Measurements from ENCODE around the gene SMKR1. TPM values are rescaled to one million over a fixed set of nuclear protein-coding genes. Genes with fewer than 3 reads are reported as not detected.

SMKR1 gene
- total RNA-seq, 1 experiment from 2014 or later = 0.87 TPM

DNA sequence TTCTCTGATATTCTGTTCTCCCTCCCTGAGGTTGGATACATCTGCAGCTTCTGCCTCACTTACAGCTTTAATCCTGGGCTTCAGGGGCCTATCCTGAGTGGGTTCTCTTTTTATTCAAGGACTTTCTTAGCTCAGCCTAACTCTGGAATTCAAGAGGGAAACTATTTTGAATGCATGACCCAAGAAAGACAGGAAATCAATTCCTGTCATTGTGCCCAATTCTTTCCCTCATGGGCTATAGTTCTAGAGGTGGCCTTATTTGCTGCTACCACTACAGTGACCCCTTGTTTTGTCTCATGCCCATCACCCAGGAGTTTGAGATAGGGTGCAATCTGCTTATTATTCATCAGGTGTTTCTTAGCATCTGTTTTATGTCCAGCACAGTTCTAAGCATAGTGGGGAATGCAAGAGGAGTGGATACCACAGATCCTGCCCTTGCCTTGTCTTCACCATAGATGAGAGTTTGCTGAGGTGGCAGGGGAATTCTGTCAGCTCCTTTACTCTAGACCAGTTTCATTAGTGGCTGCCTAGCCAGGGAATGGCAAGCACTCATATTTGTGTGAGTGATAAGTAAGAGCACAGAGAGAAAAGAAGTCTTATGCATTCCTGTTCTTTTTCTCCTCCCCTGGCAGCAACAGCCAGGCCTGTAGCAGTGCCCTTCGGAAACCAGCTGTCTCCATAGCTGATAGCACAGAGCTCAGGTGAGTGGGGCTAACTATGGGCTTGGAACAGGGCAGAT, 48.7 kb upstream of the SMKR1 start:
- peaks cover 5 to 6% of the 10 kb centered on the region in 2 experiments; a peak in 3 of 5 replicates for H3K9me3 Mint-ChIP-seq
- Histone ChIP-seq H4K91ac (ENCODE audit: insufficient read length, low read depth, low read length) (no peak overlapping the region), H4K8ac (replicated peaks; ENCODE audit: insufficient read length, low read depth, low read length) (no peak overlapping the region), H3K79me1 (ENCODE audit: insufficient read depth, low read depth, low read length, poor library complexity, severe bottlenecking) (no peaks in the 10 kb centered on the region), H2BK20ac (ENCODE audit: low read depth, low read length, poor library complexity, severe bottlenecking) (no peak overlapping the region), H3K4me2 (ENCODE audit: insufficient read depth, insufficient read length, low read length) (no peak overlapping the region), H4K5ac (ENCODE audit: insufficient read length, low read depth, low read length) (no peak overlapping the region), H3K27me3 (ENCODE audit: insufficient read depth, low read length) (no peaks in the 10 kb centered on the region), H3K4me1 (ENCODE audit: insufficient read depth, low read length) (no peaks in the 10 kb centered on the region), H3K79me2 (ENCODE audit: insufficient read depth, low read length) (no peaks in the 10 kb centered on the region), H3K18ac (ENCODE audit: insufficient read length, low read depth, low read length) (no peak overlapping the region), H3K27ac (ENCODE audit: insufficient read length, low read depth, low read length) (no peak overlapping the region), H3K23ac (ENCODE audit: insufficient read length, low read depth, low read length) (no peak overlapping the region), H3K56ac (ENCODE audit: insufficient read length, low read depth, low read length) (no peak overlapping the region), H3T11ph (ENCODE audit: low read length) (no peak overlapping the region), H3K9ac (ENCODE audit: extremely low read depth, insufficient read length, low read length) (no peak overlapping the region), H2BK5ac (ENCODE audit: insufficient read length, low read length) (no peak overlapping the region), H3K4ac (ENCODE audit: low read depth, low read length) (no peak overlapping the region), H2AK5ac (ENCODE audit: insufficient read length, low read length) (no peak overlapping the region), H2BK12ac (ENCODE audit: insufficient read length, low read depth, low read length) (no peak overlapping the region), H3K23me2 (ENCODE audit: insufficient read length, low read depth, low read length, poor library complexity, severe bottlenecking) (peaks cover 3% of the 10 kb centered on the region), H2AFZ (ENCODE audit: low read length) (no peak overlapping the region), H2BK120ac (ENCODE audit: low read depth, low read length, poor library complexity, severe bottlenecking) (no peak overlapping the region), H3K9me3 (ENCODE audit: control insufficient read depth, low read depth, low read length) (no peaks in the 10 kb centered on the region), H4K20me1 (ENCODE audit: control insufficient read depth, insufficient read depth, insufficient read length) (no peaks in the 10 kb centered on the region), H2BK15ac (ENCODE audit: low read depth, low read length) (no peak overlapping the region), H3K14ac (ENCODE audit: insufficient read depth, low read length) (no peak overlapping the region)
- no peaks in the 10 kb centered on the region for H3K4me1 Mint-ChIP-seq
- H3K27ac Mint-ChIP-seq = no peak overlapping the region
- H3K36me3 Mint-ChIP-seq (ENCODE audit: insufficient read depth in 1 of 3, low read depth in 3 of 3) = peaks cover 17 to 52% (median 50%) of the 10 kb centered on the region in 3 experiments
- TF ChIP-seq, protein P1, sequence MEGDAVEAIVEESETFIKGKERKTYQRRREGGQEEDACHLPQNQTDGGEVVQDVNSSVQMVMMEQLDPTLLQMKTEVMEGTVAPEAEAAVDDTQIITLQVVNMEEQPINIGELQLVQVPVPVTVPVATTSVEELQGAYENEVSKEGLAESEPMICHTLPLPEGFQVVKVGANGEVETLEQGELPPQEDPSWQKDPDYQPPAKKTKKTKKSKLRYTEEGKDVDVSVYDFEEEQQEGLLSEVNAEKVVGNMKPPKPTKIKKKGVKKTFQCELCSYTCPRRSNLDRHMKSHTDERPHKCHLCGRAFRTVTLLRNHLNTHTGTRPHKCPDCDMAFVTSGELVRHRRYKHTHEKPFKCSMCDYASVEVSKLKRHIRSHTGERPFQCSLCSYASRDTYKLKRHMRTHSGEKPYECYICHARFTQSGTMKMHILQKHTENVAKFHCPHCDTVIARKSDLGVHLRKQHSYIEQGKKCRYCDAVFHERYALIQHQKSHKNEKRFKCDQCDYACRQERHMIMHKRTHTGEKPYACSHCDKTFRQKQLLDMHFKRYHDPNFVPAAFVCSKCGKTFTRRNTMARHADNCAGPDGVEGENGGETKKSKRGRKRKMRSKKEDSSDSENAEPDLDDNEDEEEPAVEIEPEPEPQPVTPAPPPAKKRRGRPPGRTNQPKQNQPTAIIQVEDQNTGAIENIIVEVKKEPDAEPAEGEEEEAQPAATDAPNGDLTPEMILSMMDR (conservative IDR thresholded peaks at IDR 0.05) = no peak
- no peak for DNase-seq
- no CpG with 5 or more reads among the region's 1 CpG for WGBS (ENCODE audit: extremely low coverage, insufficient read length, low lambda C conversion rate)
- no peaks in the 10 kb centered on the region for H3K27me3 Mint-ChIP-seq (ENCODE audit: low read depth)
- H3K4me3 Mint-ChIP-seq = no peak overlapping the region
